Thoracic aorta (tissue), 2 donors: ENCODE measurements around the gene ZNF24. TPM values are rescaled to one million over a fixed set of nuclear protein-coding genes. Genes with fewer than 3 reads are reported as not detected.
A peak's percentile ranks its signal among the peaks of the same experiment; 100 is the strongest.

ENCODE experiments used
- ATAC-seq: fragments of 150-250 bp; one replicate; pipeline ENCODE4 v1.8.0; 2017; ENCODE audit warnings: low read depth; ENCODE audit not compliant: insufficient number of reproducible peaks, low FRiP score
- DNase-seq: peaks from one replicate; pipeline ENCODE4 v3.0.0-alpha.2; 2020; ENCODE audit warnings: low spot score
- H3K27ac ChIP-seq, 2 donors: fragments of 200-600 bp; sonication (generic); 1 replicate in 1 of 2; 2 replicates in 1 of 2; pipeline ENCODE4 v1.5.1; 2016; ENCODE audit warnings: mild to moderate bottlenecking in 2 of 2, moderate library complexity in 2 of 2
- H3K27me3 ChIP-seq: fragments of 200-600 bp; sonication (generic); replicated peaks from 2 replicates; pipeline ENCODE4 v1.6.0; 2016; ENCODE audit warnings: mild to moderate bottlenecking; ENCODE audit not compliant: insufficient read depth
- H3K36me3 ChIP-seq: fragments of 200-600 bp; sonication (generic); one replicate; pipeline ENCODE4 v1.5.1; 2016
- H3K4me1 ChIP-seq, 2 donors: fragments of 200-600 bp; sonication (generic); 1 replicate in 1 of 2; 2 replicates in 1 of 2; pipeline versions ENCODE4 v1.5.1 to v1.6.0; 2016; ENCODE audit warnings: low read depth in 2 of 2, mild to moderate bottlenecking in 1 of 2; ENCODE audit not compliant: control insufficient read depth in 1 of 2
- H3K4me3 ChIP-seq: fragments of 200-600 bp; sonication (generic); 2 replicates; pipeline ENCODE4 v1.5.1; 2016; ENCODE audit warnings: mild to moderate bottlenecking
- H3K9me3 ChIP-seq: fragments of 200-600 bp; sonication (generic); 2 replicates; pipeline ENCODE4 v1.5.1; 2016
- CTCF ChIP-seq: fragments of 200-600 bp; sonication (generic); IDR thresholded peaks from one replicate; pipeline ENCODE4 v1.5.1; 2019; ENCODE audit warnings: antibody characterized with exemption
- total RNA-seq, 2 donors: library from RNA; depleted of rRNA; stranded (reverse); fragments of >200 nt; gene quantifications; one replicate each; pipeline versions ENCODE4 v1.1.0 to v1.2.3, GENCODE V29; 2016

The ZNF24 gene
- total RNA-seq, 2 donors from 2014 or later, result 26.1 to 40.8 TPM

- no peak overlapping the region for H3K27ac ChIP-seq
- DNase-seq (peak; percentile 43), ATAC-seq (peak; percentile 89)
- H3K36me3 ChIP-seq, result no peaks in the 10 kb centered on the region
- no peaks in the 10 kb centered on the region for H3K4me1 ChIP-seq
- peak; percentile 63 for TF ChIP-seq CTCF
- H3K9me3 ChIP-seq, result peaks cover 3% of the 10 kb centered on the region
- no peaks in the 10 kb centered on the region for H3K27me3 ChIP-seq
- H3K4me3 ChIP-seq, result peak overlapping the region; percentile 61
These were observed 11.0 kb upstream of the ZNF24 start for GRCh38 chr18:35355140-35355618.

GRCh38 chr18:35352778-35353177 is 8.6 kb upstream of the ZNF24 start:
- DNase-seq (no peak), ATAC-seq (no peak)
- Histone ChIP-seq H3K27me3 (no peaks in the 10 kb centered on the region), H3K27ac (no peak overlapping the region), H3K4me1 (no peaks in the 10 kb centered on the region), H3K36me3 (no peaks in the 10 kb centered on the region), H3K4me3 (no peak overlapping the region), H3K9me3 (peaks cover 3% of the 10 kb centered on the region)
- TF ChIP-seq CTCF, result no peak

- no peaks in the 10 kb centered on the region for H3K36me3 ChIP-seq
- peaks cover 3% of the 10 kb centered on the region for H3K9me3 ChIP-seq
- DNase-seq (no peak), ATAC-seq (no peak)
- no peaks in the 10 kb centered on the region for H3K27me3 ChIP-seq
- H3K4me1 ChIP-seq, result no peaks in the 10 kb centered on the region
- H3K27ac ChIP-seq, result no peak overlapping the region
- no peak overlapping the region for H3K4me3 ChIP-seq
- TF ChIP-seq CTCF, result no peak
These were observed 8.1 kb upstream of the ZNF24 start for GRCh38 chr18:35352283-35352682.

- Histone ChIP-seq H3K4me3 (no peak overlapping the region), H3K27ac (no peak overlapping the region), H3K4me1 (peaks cover 14% of the 10 kb centered on the region in 2 donors), H3K9me3 (peaks cover 3% of the 10 kb centered on the region), H3K27me3 (no peaks in the 10 kb centered on the region), H3K36me3 (no peaks in the 10 kb centered on the region)
- ATAC-seq, result no peak
- no peak for TF ChIP-seq CTCF
- no peak for DNase-seq
These were observed 3.8 kb upstream of the ZNF24 start for GRCh38 chr18:35348001-35348400.

GRCh38 chr18:35345950-35346349 is 1.7 kb upstream of the ZNF24 start:
- Histone ChIP-seq H3K4me1 (peaks cover 31 to 32% of the 10 kb centered on the region in 2 donors), H3K27ac (peak overlapping the region; percentile 18 to 98), H3K27me3 (no peaks in the 10 kb centered on the region), H3K4me3 (peak overlapping the region; percentile 92), H3K36me3 (no peaks in the 10 kb centered on the region), H3K9me3 (no peaks in the 10 kb centered on the region)
- no peak for DNase-seq
- no peak for ATAC-seq
- TF ChIP-seq CTCF, result no peak
